HepG2 (cell line): ENCODE results near the gene ASB4. TPM values are rescaled to one million over a fixed set of nuclear protein-coding genes. Genes with fewer than 3 reads are reported as not detected.

Experiments
- BRD4 ChIP-seq: sonication (generic); formaldehyde crosslinking; IDR thresholded peaks from 2 replicates; pipeline ENCODE4 v1.4.0; 2020; ENCODE audit warnings: missing genetic modification reagents
- CREB3 ChIP-seq: sonication (generic); formaldehyde crosslinking; IDR thresholded peaks from 2 replicates; pipeline ENCODE4 v1.5.0; 2020; ENCODE audit warnings: missing genetic modification reagents
- CTCF ChIP-seq: sonication (generic); formaldehyde crosslinking; IDR thresholded peaks from 2 replicates; pipeline ENCODE4 v1.5.0; 2020; ENCODE audit warnings: mild to moderate bottlenecking, missing genetic modification reagents, moderate library complexity
- EP300 ChIP-seq, 3 experiments: sonication (generic) in 1 of 3; formaldehyde crosslinking in 1 of 3; IDR thresholded peaks; 2 replicates each; pipeline versions ENCODE4 v1.5.1 to v1.6.1; 2011 to 2020; ENCODE audit warnings: low read depth in 2 of 3, low read length in 2 of 3, borderline replicate concordance in 1 of 3, improper control_type of control experiment in 1 of 3, mild to moderate bottlenecking in 1 of 3, missing genetic modification reagents in 1 of 3, moderate library complexity in 1 of 3
- GATAD2A ChIP-seq: IDR thresholded peaks from 2 replicates; pipeline ENCODE4 v1.6.1; 2016
- GPN1 ChIP-seq: sonication (generic); formaldehyde crosslinking; IDR thresholded peaks from 2 replicates; pipeline ENCODE4 v1.5.1; 2020; ENCODE audit warnings: missing genetic modification reagents, borderline replicate concordance
- IKZF5 ChIP-seq: IDR thresholded peaks from 2 replicates; pipeline ENCODE4 v1.6.1; 2018; ENCODE audit warnings: missing genetic modification reagents, mild to moderate bottlenecking, missing compliant biosample characterization
- KAT7 ChIP-seq: IDR thresholded peaks from 2 replicates; pipeline ENCODE4 v1.6.1; 2018; ENCODE audit warnings: borderline replicate concordance, missing compliant biosample characterization
- KDM4B ChIP-seq: sonication (generic); formaldehyde crosslinking; IDR thresholded peaks from 2 replicates; pipeline ENCODE4 v1.4.0; 2020; ENCODE audit warnings: missing genetic modification reagents
- MLX ChIP-seq: IDR thresholded peaks from 2 replicates; pipeline ENCODE4 v1.6.1; 2016
- MXD4 ChIP-seq: IDR thresholded peaks from 2 replicates; pipeline ENCODE4 v1.6.1; 2016; ENCODE audit warnings: mild to moderate bottlenecking, missing biosample characterization, missing genetic modification reagents
- NPAS2 ChIP-seq: sonication (generic); formaldehyde crosslinking; IDR thresholded peaks from 2 replicates; pipeline ENCODE4 v1.8.0; 2022; ENCODE audit warnings: mild to moderate bottlenecking, missing genetic modification reagents, borderline replicate concordance
- PHB2 ChIP-seq: fragments of 450-650 bp; IDR thresholded peaks from 2 replicates; pipeline ENCODE4 v1.6.1; 2018; ENCODE audit not compliant: partially characterized antibody
- RFXAP ChIP-seq: sonication (generic); formaldehyde crosslinking; IDR thresholded peaks from 2 replicates; pipeline ENCODE4 v1.4.0; 2020; ENCODE audit warnings: missing genetic modification reagents, borderline replicate concordance
- TOE1 ChIP-seq: sonication (generic); formaldehyde crosslinking; IDR thresholded peaks from 2 replicates; pipeline ENCODE4 v1.4.0; 2020; ENCODE audit warnings: mild to moderate bottlenecking, missing genetic modification reagents
- ZC3H13 ChIP-seq: sonication (generic); formaldehyde crosslinking; IDR thresholded peaks from 2 replicates; pipeline ENCODE4 v1.8.1; 2023; ENCODE audit warnings: mild to moderate bottlenecking, missing genetic modification reagents, moderate library complexity
- ZC3H4 ChIP-seq: sonication (generic); formaldehyde crosslinking; IDR thresholded peaks from 2 replicates; pipeline ENCODE4 v1.4.0; 2020; ENCODE audit warnings: missing genetic modification reagents, borderline replicate concordance
- ZFP82 ChIP-seq: sonication (generic); formaldehyde crosslinking; IDR thresholded peaks from 2 replicates; pipeline ENCODE4 v1.5.1; 2020; ENCODE audit warnings: mild to moderate bottlenecking, missing genetic modification reagents, borderline replicate concordance
- ZNF12 ChIP-seq: sonication (generic); formaldehyde crosslinking; IDR thresholded peaks from 2 replicates; pipeline ENCODE4 v1.5.0; 2020; ENCODE audit warnings: missing genetic modification reagents
- ZNF30 ChIP-seq: sonication (generic); formaldehyde crosslinking; IDR thresholded peaks from 2 replicates; pipeline ENCODE4 v1.5.0; 2020; ENCODE audit warnings: mild to moderate bottlenecking, missing genetic modification reagents
- ZNF552 ChIP-seq: sonication (generic); formaldehyde crosslinking; IDR thresholded peaks from 2 replicates; pipeline ENCODE4 v1.9.0; 2022; ENCODE audit warnings: missing genetic modification reagents, mild to moderate bottlenecking, borderline replicate concordance
- ZNF598 ChIP-seq: sonication (generic); formaldehyde crosslinking; IDR thresholded peaks from 2 replicates; pipeline ENCODE4 v1.5.1; 2020; ENCODE audit warnings: mild to moderate bottlenecking, missing genetic modification reagents, borderline replicate concordance
- ZNF672 ChIP-seq: sonication (generic); formaldehyde crosslinking; IDR thresholded peaks from 2 replicates; pipeline ENCODE4 v1.8.1; 2022; ENCODE audit warnings: missing genetic modification reagents
- ZNF747 ChIP-seq: sonication (generic); formaldehyde crosslinking; IDR thresholded peaks from 2 replicates; pipeline ENCODE4 v1.8.1; 2023; ENCODE audit warnings: missing genetic modification reagents, mild to moderate bottlenecking, borderline replicate concordance
- ZNF781 ChIP-seq: sonication (generic); formaldehyde crosslinking; IDR thresholded peaks from 2 replicates; pipeline ENCODE4 v1.5.1; 2020; ENCODE audit warnings: borderline replicate concordance, mild to moderate bottlenecking, missing genetic modification reagents; ENCODE audit errors: not compliant biosample characterization
- ZSCAN9 ChIP-seq: IDR thresholded peaks from 2 replicates; pipeline ENCODE4 v1.6.1; 2016; ENCODE audit warnings: borderline replicate concordance
- polyA plus RNA-seq, 8 experiments: library from polyadenylated mRNA; depleted of rRNA in 3 of 8; stranded (reverse) in 7 of 8; unstranded in 1 of 8; fragments of >200 nt; fragmentation: Illumina TruSeq in 4 of 8; extraction: Trizol in 4 of 8; gene quantifications; 2 replicates each; pipeline versions ENCODE4 v1.2.1 to v1.2.3, GENCODE V29; 2011 to 2016; ENCODE audit warnings: low read depth in 4 of 8, missing spikeins in 1 of 8, mixed read lengths in 1 of 8; ENCODE audit not compliant: insufficient read depth in 1 of 8
- total RNA-seq, 5 experiments: library from RNA; depleted of rRNA; stranded (reverse); fragments of >200 nt; fragmentation: Illumina TruSeq; extraction: Trizol; gene quantifications; 2 replicates each; pipeline ENCODE4 v1.2.3, GENCODE V29; 2016; ENCODE audit warnings: low read depth in 1 of 5

The ASB4 gene
- total and polyA plus RNA-seq, 2 of the 13 experiments (the other 11 are each of a cell fraction or from before 2014, with no cell fraction given): 1.1 to 4.0 TPM

GRCh38 chr7:95470452-95470851 lies 15.3 kb upstream of the ASB4 start (continued):
- TF ChIP-seq TOE1 (CRISPR knock-in tag): no peak
- TF ChIP-seq IKZF5: no peak
- TF ChIP-seq ZNF672 (CRISPR knock-in tag): no peak
- TF ChIP-seq ZNF781: no peak
- no peak for TF ChIP-seq ZNF12 (CRISPR knock-in tag)
- no peak for TF ChIP-seq CREB3 (CRISPR knock-in tag)
- TF ChIP-seq RFXAP: no peak
- peak; percentile 81 for TF ChIP-seq GATAD2A (CRISPR knock-in tag)
- TF ChIP-seq MLX (CRISPR knock-in tag): 0 out of 2 replicates have a peak, but pooled peaks have one; percentile 19
- TF ChIP-seq MXD4 (CRISPR knock-in tag): no peak
- no peak for TF ChIP-seq ZNF30
- TF ChIP-seq KDM4B (CRISPR knock-in tag): no peak
- no peak for TF ChIP-seq CTCF
- peak in 1 of 2 experiments; percentile 84; a peak in 2 of 4 replicates for TF ChIP-seq EP300 (IDR thresholded peaks at IDR 0.05; ENCODE audit: low read depth in 2 of 2, low read length in 2 of 2)
- peak; percentile 82; the same call in 1 of the 2 replicates for TF ChIP-seq EP300 (CRISPR knock-in tag; IDR thresholded peaks at IDR 0.05; ENCODE audit: borderline replicate concordance)
- TF ChIP-seq ZC3H13: no peak
- TF ChIP-seq PHB2: no peak
- TF ChIP-seq NPAS2 (CRISPR knock-in tag): no peak
- TF ChIP-seq ZNF598 (CRISPR knock-in tag): no peak
- no peak for TF ChIP-seq KAT7
- no peak for TF ChIP-seq GPN1 (CRISPR knock-in tag)
- TF ChIP-seq ZC3H4 (CRISPR knock-in tag): no peak
- TF ChIP-seq BRD4 (CRISPR knock-in tag): no peak
- no peak for TF ChIP-seq ZFP82 (CRISPR knock-in tag)
- TF ChIP-seq ZNF747: no peak
- no peak for TF ChIP-seq ZNF552 (CRISPR knock-in tag)
- TF ChIP-seq ZSCAN9 (CRISPR knock-in tag): no peak
